IPS DF 6.9 (cell line): ENCODE data around the gene SLC17A9.

Experiments used
- DNase-seq: peaks from one replicate; pipeline ENCODE4 v3.0.0-alpha.2; 2013; ENCODE audit warnings: low read depth, low spot score
- H3K27ac ChIP-seq: one replicate; pipeline ENCODE4 v1.5.1; 2013; ENCODE audit warnings: low read length, control low read depth
- H3K27me3 ChIP-seq: 2 replicates; pipeline ENCODE4 v1.6.1; 2013; ENCODE audit warnings: mild to moderate bottlenecking, low read length; ENCODE audit not compliant: control insufficient read depth, insufficient read depth
- H3K36me3 ChIP-seq: 2 replicates; pipeline ENCODE4 v1.6.1; 2013; ENCODE audit warnings: low read length; ENCODE audit not compliant: control insufficient read depth, insufficient read depth
- H3K4me1 ChIP-seq: 2 replicates; pipeline ENCODE4 v1.6.1; 2013; ENCODE audit warnings: low read length; ENCODE audit not compliant: control insufficient read depth, insufficient read depth
- H3K4me3 ChIP-seq: 2 replicates; pipeline ENCODE4 v1.5.1; 2013; ENCODE audit warnings: mild to moderate bottlenecking, low read length
- H3K9me3 ChIP-seq: 2 replicates; pipeline ENCODE4 v1.6.1; 2013; ENCODE audit warnings: low read length, inconsistent platforms; ENCODE audit not compliant: control insufficient read depth, insufficient read depth
- WGBS: extraction: QIAGEN DNeasy Blood & Tissue Kit; methylation state at CpG from one replicate; pipeline ENCODE4 v1.1.7; 2013; ENCODE audit warnings: mixed read lengths, missing lambda C conversion rate; ENCODE audit not compliant: insufficient read length, insufficient coverage; 5-methylcytosine and 5-hydroxymethylcytosine counted together

The SLC17A9 gene

DNA sequence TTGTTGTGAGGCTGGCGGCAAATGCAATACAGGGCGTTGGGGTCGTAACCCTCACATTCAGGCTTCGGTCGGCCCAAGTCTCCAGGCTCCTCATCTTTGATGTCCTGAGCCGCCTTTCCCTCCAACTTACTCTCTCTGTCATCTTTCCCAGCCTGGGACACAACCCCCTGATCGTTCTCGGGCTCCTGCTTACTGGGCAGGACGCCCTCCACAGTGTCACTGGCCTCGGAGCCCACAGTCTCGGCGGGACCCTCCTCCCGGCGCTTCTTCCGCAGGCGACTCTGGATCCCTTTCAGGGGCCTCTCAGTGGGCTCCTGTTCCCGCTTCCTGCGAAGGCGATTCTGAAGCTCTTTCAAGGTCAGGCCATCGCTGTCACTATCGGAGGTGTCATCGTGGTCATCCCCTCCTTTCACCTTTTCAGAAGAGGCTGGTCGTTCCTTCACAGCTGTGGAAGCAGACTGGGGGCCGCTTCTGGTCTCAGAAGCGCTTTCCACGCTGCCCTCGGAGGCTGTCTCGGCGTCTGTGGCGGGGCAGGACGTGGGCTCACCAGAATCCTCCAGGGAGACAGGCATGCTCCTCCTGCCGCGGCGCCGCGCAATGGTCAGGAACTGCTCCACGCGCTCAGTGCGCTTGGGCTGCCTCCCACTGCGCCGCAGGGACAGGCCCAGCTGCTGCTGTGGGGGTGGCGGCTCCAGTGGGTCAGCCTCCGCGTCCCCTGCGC lies 41.6 kb upstream of the SLC17A9 start:
- Histone ChIP-seq H3K27ac (no peak overlapping the region), H3K9me3 (no peaks in the 10 kb centered on the region), H3K4me1 (peaks cover 2% of the 10 kb centered on the region; the same call in 1 of the 2 replicates), H3K4me3 (no peak overlapping the region), H3K36me3 (peaks cover 44% of the 10 kb centered on the region), H3K27me3 (no peaks in the 10 kb centered on the region)
- no peak for DNase-seq
- WGBS, result no CpG with 5 or more reads among the region's 45 CpGs

- WGBS, result no CpG with 5 or more reads among the region's 10 CpGs
- H3K27me3 ChIP-seq, result no peaks in the 10 kb centered on the region
- H3K4me3 ChIP-seq, result no peak overlapping the region
- no peak overlapping the region for H3K27ac ChIP-seq
- H3K9me3 ChIP-seq, result no peaks in the 10 kb centered on the region
- DNase-seq, result no peak
- H3K36me3 ChIP-seq, result peaks cover 35% of the 10 kb centered on the region
- H3K4me1 ChIP-seq, result peaks cover 4% of the 10 kb centered on the region
Measured at GRCh38 chr20:62911701-62912280, 40.7 kb upstream of the SLC17A9 start.

GRCh38 chr20:62913043-62913630 lies 39.4 kb upstream of the SLC17A9 start:
- H3K4me1 ChIP-seq, result peaks cover 9% of the 10 kb centered on the region
- H3K9me3 ChIP-seq, result no peaks in the 10 kb centered on the region
- peaks cover 28% of the 10 kb centered on the region for H3K36me3 ChIP-seq
- no CpG with 5 or more reads among the region's 7 CpGs for WGBS
- no peak overlapping the region for H3K4me3 ChIP-seq
- H3K27me3 ChIP-seq, result no peaks in the 10 kb centered on the region
- no peak for DNase-seq
- no peak overlapping the region for H3K27ac ChIP-seq

DNA sequence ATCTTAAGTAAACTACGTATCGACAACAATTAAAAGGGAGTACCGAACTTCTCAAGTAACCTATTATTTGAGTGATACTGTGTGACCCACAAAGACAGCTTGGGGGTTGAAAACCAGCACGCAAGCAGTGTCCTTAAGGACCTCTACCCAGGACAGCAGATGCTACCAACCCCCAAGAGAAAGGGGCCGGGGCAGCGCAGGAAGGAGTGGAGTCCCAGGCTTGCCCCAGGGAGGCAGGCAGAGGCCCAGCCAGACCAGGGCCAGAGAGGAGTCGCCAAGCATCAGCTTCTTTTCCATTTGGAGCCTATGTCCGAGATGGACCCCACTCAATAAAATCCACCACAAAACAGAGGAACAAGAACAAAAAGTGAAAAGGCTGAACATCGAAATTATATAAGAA lies 38.1 kb upstream of the SLC17A9 start:
- no CpG with 5 or more reads among the region's 9 CpGs for WGBS
- DNase-seq, result no peak
- Histone ChIP-seq H3K36me3 (peaks cover 18% of the 10 kb centered on the region), H3K4me3 (no peak overlapping the region), H3K27ac (no peak overlapping the region), H3K4me1 (peaks cover 11% of the 10 kb centered on the region), H3K9me3 (no peaks in the 10 kb centered on the region), H3K27me3 (no peaks in the 10 kb centered on the region)

- H3K4me3 ChIP-seq, result no peak overlapping the region
- H3K4me1 ChIP-seq, result peaks cover 12% of the 10 kb centered on the region
- H3K9me3 ChIP-seq, result no peaks in the 10 kb centered on the region
- no peak overlapping the region for H3K27ac ChIP-seq
- WGBS, result no CpG with 5 or more reads among the region's 8 CpGs
- peaks cover 18% of the 10 kb centered on the region for H3K36me3 ChIP-seq
- no peaks in the 10 kb centered on the region for H3K27me3 ChIP-seq
- DNase-seq, result no peak
Measured at GRCh38 chr20:62914970-62915457, 37.5 kb upstream of the SLC17A9 start.

GRCh38 chr20:62916703-62917476 lies 35.6 kb upstream of the SLC17A9 start:
- no CpG with 5 or more reads among the region's 10 CpGs for WGBS
- no peaks in the 10 kb centered on the region for H3K27me3 ChIP-seq
- no peak for DNase-seq
- H3K4me3 ChIP-seq, result no peak overlapping the region
- no peak overlapping the region for H3K27ac ChIP-seq
- H3K9me3 ChIP-seq, result no peaks in the 10 kb centered on the region
- H3K36me3 ChIP-seq, result 0 out of 2 replicates have a peak, but pooled peaks cover 2% of the 10 kb centered on the region
- peaks cover 14% of the 10 kb centered on the region for H3K4me1 ChIP-seq

GRCh38 chr20:62917720-62918119 lies 34.8 kb upstream of the SLC17A9 start:
- Histone ChIP-seq H3K27ac (no peak overlapping the region), H3K36me3 (0 out of 2 replicates have a peak, but pooled peaks cover 2% of the 10 kb centered on the region), H3K4me1 (peaks cover 15% of the 10 kb centered on the region), H3K9me3 (no peaks in the 10 kb centered on the region), H3K4me3 (no peak overlapping the region), H3K27me3 (no peaks in the 10 kb centered on the region)
- no CpG with 5 or more reads among the region's 3 CpGs for WGBS
- no peak for DNase-seq

DNA sequence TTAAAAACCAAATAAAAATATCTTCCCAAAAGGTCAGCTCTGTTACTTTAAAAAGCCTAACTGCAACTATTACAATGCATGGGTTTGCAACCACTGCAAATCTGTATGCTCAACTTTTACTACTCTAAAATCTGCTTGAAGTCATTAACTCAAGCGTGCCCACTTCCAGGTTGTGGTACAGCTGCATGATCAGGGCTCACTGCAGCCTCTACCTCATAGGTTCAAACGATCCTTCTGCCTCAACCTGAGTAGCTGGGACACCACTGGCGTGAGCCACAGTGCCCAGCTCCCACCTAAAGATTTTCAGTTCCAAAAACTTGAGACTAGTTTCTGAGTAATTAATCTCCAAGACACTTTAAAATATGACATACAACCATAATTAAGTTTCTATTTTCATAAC lies 34.4 kb upstream of the SLC17A9 start:
- H3K27ac ChIP-seq, result no peak overlapping the region
- H3K27me3 ChIP-seq, result no peaks in the 10 kb centered on the region
- peaks cover 15% of the 10 kb centered on the region for H3K4me1 ChIP-seq
- H3K4me3 ChIP-seq, result no peak overlapping the region
- no peaks in the 10 kb centered on the region for H3K9me3 ChIP-seq
- DNase-seq, result no peak
- 0 out of 2 replicates have a peak, but pooled peaks cover under 1% of the 10 kb centered on the region for H3K36me3 ChIP-seq
- WGBS, result no CpG with 5 or more reads among the region's 3 CpGs

DNA sequence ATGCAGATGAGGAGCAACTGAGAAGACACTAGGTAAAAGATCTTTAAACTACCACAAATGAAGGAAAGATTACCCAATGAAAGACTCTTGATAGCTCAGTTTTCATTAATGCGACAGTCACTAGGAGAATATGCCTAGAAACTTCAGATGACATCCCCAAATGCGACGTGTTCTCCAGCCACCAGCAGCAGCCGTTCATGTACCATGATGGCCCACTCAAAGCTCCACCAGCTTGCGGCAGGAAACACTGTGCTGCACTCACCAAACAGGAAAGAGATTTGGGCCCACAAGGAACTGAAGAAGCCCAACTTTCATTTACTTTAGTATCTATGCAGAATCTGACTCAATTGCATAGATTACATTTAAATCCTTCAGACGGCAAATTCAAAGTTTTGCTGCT lies 33.7 kb upstream of the SLC17A9 start:
- no peak for DNase-seq
- no peak overlapping the region for H3K27ac ChIP-seq

GRCh38 chr20:62920039-62920645 lies 32.4 kb upstream of the SLC17A9 start:
- Histone ChIP-seq H3K36me3 (no peaks in the 10 kb centered on the region), H3K27me3 (no peaks in the 10 kb centered on the region), H3K9me3 (no peaks in the 10 kb centered on the region), H3K4me1 (peaks cover 15% of the 10 kb centered on the region), H3K4me3 (no peak overlapping the region), H3K27ac (no peak overlapping the region)
- DNase-seq, result no peak
- WGBS, result no CpG with 5 or more reads among the region's 10 CpGs

More for the DNA sequence above, 33.7 kb upstream of the SLC17A9 start:
- H3K36me3 ChIP-seq, result no peaks in the 10 kb centered on the region
- H3K9me3 ChIP-seq, result no peaks in the 10 kb centered on the region
- WGBS, result no CpG with 5 or more reads among the region's 6 CpGs
- H3K4me1 ChIP-seq, result peaks cover 15% of the 10 kb centered on the region
- no peak overlapping the region for H3K4me3 ChIP-seq
- H3K27me3 ChIP-seq, result no peaks in the 10 kb centered on the region
